ENCODE data around the gene FANCG. TPM values are rescaled to one million over a fixed set of nuclear protein-coding genes. Genes with fewer than 3 reads are reported as not detected.

FANCG gene
- total RNA-seq, 4 donors from 2014 or later, result 2.2 to 9.4 (median 4.3) TPM

- H3K27me3 ChIP-seq, result no peaks in the 10 kb centered on the region
- H3K9me3 ChIP-seq, result no peaks in the 10 kb centered on the region
- intact Hi-C loops (cut with DNase I), result no loop called here
- TF ChIP-seq, protein P1, sequence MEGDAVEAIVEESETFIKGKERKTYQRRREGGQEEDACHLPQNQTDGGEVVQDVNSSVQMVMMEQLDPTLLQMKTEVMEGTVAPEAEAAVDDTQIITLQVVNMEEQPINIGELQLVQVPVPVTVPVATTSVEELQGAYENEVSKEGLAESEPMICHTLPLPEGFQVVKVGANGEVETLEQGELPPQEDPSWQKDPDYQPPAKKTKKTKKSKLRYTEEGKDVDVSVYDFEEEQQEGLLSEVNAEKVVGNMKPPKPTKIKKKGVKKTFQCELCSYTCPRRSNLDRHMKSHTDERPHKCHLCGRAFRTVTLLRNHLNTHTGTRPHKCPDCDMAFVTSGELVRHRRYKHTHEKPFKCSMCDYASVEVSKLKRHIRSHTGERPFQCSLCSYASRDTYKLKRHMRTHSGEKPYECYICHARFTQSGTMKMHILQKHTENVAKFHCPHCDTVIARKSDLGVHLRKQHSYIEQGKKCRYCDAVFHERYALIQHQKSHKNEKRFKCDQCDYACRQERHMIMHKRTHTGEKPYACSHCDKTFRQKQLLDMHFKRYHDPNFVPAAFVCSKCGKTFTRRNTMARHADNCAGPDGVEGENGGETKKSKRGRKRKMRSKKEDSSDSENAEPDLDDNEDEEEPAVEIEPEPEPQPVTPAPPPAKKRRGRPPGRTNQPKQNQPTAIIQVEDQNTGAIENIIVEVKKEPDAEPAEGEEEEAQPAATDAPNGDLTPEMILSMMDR (IDR thresholded peaks at IDR 0.05), result no peak
- no peak for TF ChIP-seq POLR2AphosphoS5 (IDR thresholded peaks at IDR 0.05)
- no peak for TF ChIP-seq EP300 (IDR thresholded peaks at IDR 0.05)
- no peak for TF ChIP-seq POLR2A (IDR thresholded peaks at IDR 0.05; ENCODE audit: low read depth)
- peaks cover 36 to 85% (median 76%) of the 10 kb centered on the region in 4 donors for H3K36me3 ChIP-seq
- DNase-seq (ENCODE audit: extremely low spot score), result no peak
- WGBS, result 95% methylated on average over 8 of the region's 17 CpGs
- H3K4me3 ChIP-seq, result no peak overlapping the region
- peaks cover 10 to 15% (median 14%) of the 10 kb centered on the region in 4 donors for H3K4me1 ChIP-seq
- no peak overlapping the region for H3K27ac ChIP-seq (replicated peaks in 1 of 4)
Measured at GRCh38 chr9:35091536-35091935, 11.8 kb upstream of the FANCG start.

DNA sequence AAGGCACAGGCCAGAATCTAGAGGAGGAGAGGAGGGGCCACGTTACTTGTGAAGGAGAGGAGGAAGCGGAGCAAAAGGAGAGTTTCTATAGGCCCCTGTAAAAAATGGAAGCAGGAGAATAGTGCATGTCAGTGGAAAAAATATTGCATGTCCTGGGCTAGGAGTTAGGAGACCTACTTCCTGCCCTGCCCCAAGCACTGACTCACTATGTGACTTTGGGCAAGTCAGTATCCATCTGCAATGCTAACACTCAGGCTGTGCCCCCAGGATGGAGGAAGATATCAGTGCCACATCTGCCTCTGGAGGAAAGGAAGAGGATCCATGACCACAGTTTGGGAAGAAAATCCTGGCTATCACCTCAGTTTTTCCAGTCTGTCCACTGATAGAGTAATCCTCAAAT lies 9.7 kb upstream of the FANCG start:
- DNase-seq (ENCODE audit: extremely low spot score), result no peak
- H3K36me3 ChIP-seq, result peaks cover 36 to 83% (median 78%) of the 10 kb centered on the region in 4 donors
- H3K27me3 ChIP-seq, result no peaks in the 10 kb centered on the region
- intact Hi-C loops (cut with DNase I), result no loop called here
- TF ChIP-seq, protein P1 (IDR thresholded peaks at IDR 0.05), result no peak
- TF ChIP-seq EP300 (IDR thresholded peaks at IDR 0.05), result no peak
- no peak for TF ChIP-seq POLR2AphosphoS5 (IDR thresholded peaks at IDR 0.05)
- no peak for TF ChIP-seq POLR2A (IDR thresholded peaks at IDR 0.05; ENCODE audit: low read depth)
- WGBS, result 55% methylated on average over 2 of the region's 2 CpGs
- H3K4me1 ChIP-seq, result no peaks in the 10 kb centered on the region
- H3K4me3 ChIP-seq, result no peak overlapping the region
- no peak overlapping the region for H3K27ac ChIP-seq (replicated peaks in 1 of 4)
- H3K9me3 ChIP-seq, result no peaks in the 10 kb centered on the region

DNA sequence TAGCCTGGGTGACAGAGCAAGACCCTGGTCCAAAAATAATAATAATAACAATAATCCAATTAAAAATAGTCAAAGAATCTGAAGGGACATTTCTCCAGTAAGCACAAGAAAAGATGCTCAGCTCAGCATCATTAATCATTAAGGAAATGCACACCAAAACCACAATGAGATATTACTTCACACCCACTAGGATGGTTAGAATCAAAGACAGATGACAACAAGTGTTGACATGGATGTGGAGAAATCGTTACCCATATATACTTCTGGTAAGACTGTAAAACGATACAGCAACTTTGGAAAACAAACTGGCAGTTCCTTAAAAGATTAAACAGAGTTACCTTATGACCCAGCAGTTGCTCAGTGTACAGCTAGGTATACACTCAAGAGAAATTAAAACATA lies 5.3 kb upstream of the FANCG start:
- intact Hi-C loops (cut with DNase I), result no loop called here
- 86% methylated on average over 2 of the region's 2 CpGs for WGBS
- no peak for TF ChIP-seq EP300 (IDR thresholded peaks at IDR 0.05)
- TF ChIP-seq POLR2A (IDR thresholded peaks at IDR 0.05; ENCODE audit: low read depth), result no peak
- no peak for TF ChIP-seq POLR2AphosphoS5 (IDR thresholded peaks at IDR 0.05)
- TF ChIP-seq, protein P1 (IDR thresholded peaks at IDR 0.05), result no peak
- no peak for DNase-seq (ENCODE audit: extremely low spot score)
- Histone ChIP-seq H3K36me3 (peaks cover 15 to 39% (median 35%) of the 10 kb centered on the region in 4 donors), H3K4me3 (no peak overlapping the region), H3K4me1 (peaks cover 0 to 7% (median 5%) of the 10 kb centered on the region in 4 donors), H3K9me3 (no peaks in the 10 kb centered on the region), H3K27me3 (no peaks in the 10 kb centered on the region), H3K27ac (replicated peaks in 1 of 4) (no peak overlapping the region)

DNA sequence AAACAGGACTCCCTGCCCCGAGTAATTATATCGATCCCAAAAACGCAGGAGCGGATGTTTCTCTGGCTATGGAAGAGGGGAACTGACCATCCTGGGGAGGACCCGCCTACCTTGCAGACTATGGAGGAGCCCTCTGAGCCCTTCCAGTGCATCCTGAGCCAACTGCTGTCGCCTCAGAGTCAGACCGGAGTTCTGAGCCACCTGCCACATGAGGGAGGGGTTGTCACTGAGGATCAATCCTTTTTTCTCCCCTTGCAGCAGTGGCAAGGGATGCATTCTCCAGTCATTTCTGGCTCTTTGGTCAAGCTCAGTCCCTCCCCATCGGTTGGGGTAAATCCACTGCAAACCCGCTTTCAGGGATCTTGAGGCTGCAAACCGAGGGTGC lies 709 bp downstream of the FANCG start:
- TF ChIP-seq POLR2AphosphoS5 (IDR thresholded peaks at IDR 0.05) (no peak), POLR2A (IDR thresholded peaks at IDR 0.05; ENCODE audit: low read depth) (no peak)
- Histone ChIP-seq H3K4me3 (peak overlapping the region; percentile 65 to 88 (median 74)), H3K4me1 (peaks cover 13 to 28% (median 22%) of the 10 kb centered on the region in 4 donors), H3K9me3 (no peaks in the 10 kb centered on the region), H3K27ac (replicated peaks in 1 of 4) (peak overlapping the region; percentile 60 to 84 (median 78)), H3K36me3 (peaks cover 0 to 29% (median 14%) of the 10 kb centered on the region in 4 donors), H3K27me3 (no peaks in the 10 kb centered on the region)
- no peak for DNase-seq (ENCODE audit: extremely low spot score)
- intact Hi-C loops (cut with DNase I), result no loop called here
- WGBS, result 2% methylated on average over 6 of the region's 10 CpGs

DNA sequence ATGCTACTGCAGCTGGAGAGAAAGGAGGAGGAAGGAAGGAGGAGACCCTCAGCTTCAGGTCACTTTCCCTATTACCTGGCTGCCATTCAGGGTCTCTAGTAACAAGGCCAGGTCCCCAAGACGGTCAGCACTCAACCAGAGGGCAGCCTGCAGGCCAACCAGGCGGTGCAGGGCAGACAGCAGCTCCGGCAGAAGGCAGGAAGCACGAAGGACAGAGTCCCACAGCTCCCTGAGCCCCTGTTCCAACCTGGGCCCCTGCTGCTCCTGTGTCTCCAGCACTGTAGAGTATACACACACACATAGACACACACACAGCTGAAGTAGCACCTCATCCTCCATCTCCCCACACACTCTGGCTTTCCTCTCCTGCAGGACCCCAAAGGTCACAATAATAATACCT lies 1.7 kb downstream of the FANCG start:
- Histone ChIP-seq H3K9me3 (no peaks in the 10 kb centered on the region), H3K36me3 (peaks cover 0 to 32% (median 14%) of the 10 kb centered on the region in 4 donors), H3K27me3 (no peaks in the 10 kb centered on the region), H3K4me1 (peaks cover 14 to 33% (median 23%) of the 10 kb centered on the region in 4 donors), H3K27ac (replicated peaks in 1 of 4) (no peak overlapping the region), H3K4me3 (no peak overlapping the region)
- DNase-seq (ENCODE audit: extremely low spot score), result no peak
- WGBS, result 64% methylated on average over 4 of the region's 4 CpGs
- no peak for TF ChIP-seq EP300 (IDR thresholded peaks at IDR 0.05)
- TF ChIP-seq POLR2A (IDR thresholded peaks at IDR 0.05; ENCODE audit: low read depth), result no peak
- no peak for TF ChIP-seq POLR2AphosphoS5 (IDR thresholded peaks at IDR 0.05)
- TF ChIP-seq, protein P1 (IDR thresholded peaks at IDR 0.05), result no peak
- intact Hi-C loops (cut with DNase I), result no loop called here
